HG02852 (cell line): ENCODE results near the gene DLL4.
"Not testable (repeated sequence)": the region's sequence is repeated elsewhere in the genome, so short reads cannot be mapped to it uniquely, and the experiment has no call there.

Source experiments
- ATAC-seq: cut with Tn5 transposase; IDR thresholded peaks from one replicate; pipeline ENCODE4 v1.9.1; 2021; ENCODE audit warnings: mild to moderate bottlenecking, moderate library complexity; ENCODE audit not compliant: unreplicated experiment

DLL4 gene

GRCh38 chr15:40941528-40942336 is 12.6 kb downstream of the DLL4 start:
- ATAC-seq: peak; percentile 69

- no peak for ATAC-seq
Measured at GRCh38 chr15:40942337-40942854, 13.3 kb downstream of the DLL4 start.

- no peak for ATAC-seq
Measured at GRCh38 chr15:40942878-40943277, 13.7 kb downstream of the DLL4 start.

- no peak for ATAC-seq
Measured at GRCh38 chr15:40943764-40944365, 14.7 kb downstream of the DLL4 start.

- no peak for ATAC-seq
Measured at GRCh38 chr15:40944510-40945296, 15.6 kb downstream of the DLL4 start.

- no peak for ATAC-seq
Measured at GRCh38 chr15:40948706-40949473, 19.8 kb downstream of the DLL4 start.

- ATAC-seq: no peak
Measured at GRCh38 chr15:40949756-40950207, 20.6 kb downstream of the DLL4 start.

- ATAC-seq: no peak
Measured at GRCh38 chr15:40951764-40952163, 22.6 kb downstream of the DLL4 start.

- ATAC-seq: no peak
Measured at GRCh38 chr15:40952301-40952900, 23.3 kb downstream of the DLL4 start.

GRCh38 chr15:40952901-40953712 is 24.0 kb downstream of the DLL4 start, which contains the start of gene CHAC1:
TSS of gene CHAC1 (plus strand) at chr15:40953471. CDS start at chr15:40953584, 113 bp downstream.
- peak; percentile 97 for ATAC-seq

- no peak for ATAC-seq
Measured at GRCh38 chr15:40953713-40954074, 24.6 kb downstream of the DLL4 start.

GRCh38 chr15:40954158-40954848 is 25.2 kb downstream of the DLL4 start:
- not testable (repeated sequence) for ATAC-seq

- ATAC-seq: no peak
Measured at GRCh38 chr15:40955141-40955903, 26.2 kb downstream of the DLL4 start.

GRCh38 chr15:40955930-40956540 is 26.9 kb downstream of the DLL4 start:
- ATAC-seq: no peak

GRCh38 chr15:40956541-40956982 is 27.4 kb downstream of the DLL4 start:
- no peak for ATAC-seq

GRCh38 chr15:40957041-40957555 is 28.0 kb downstream of the DLL4 start:
- no peak for ATAC-seq

- ATAC-seq: no peak
Measured at GRCh38 chr15:40957581-40958051, 28.5 kb downstream of the DLL4 start.
